ENCODE data around the gene FOXN3.

The FOXN3 gene

DNA sequence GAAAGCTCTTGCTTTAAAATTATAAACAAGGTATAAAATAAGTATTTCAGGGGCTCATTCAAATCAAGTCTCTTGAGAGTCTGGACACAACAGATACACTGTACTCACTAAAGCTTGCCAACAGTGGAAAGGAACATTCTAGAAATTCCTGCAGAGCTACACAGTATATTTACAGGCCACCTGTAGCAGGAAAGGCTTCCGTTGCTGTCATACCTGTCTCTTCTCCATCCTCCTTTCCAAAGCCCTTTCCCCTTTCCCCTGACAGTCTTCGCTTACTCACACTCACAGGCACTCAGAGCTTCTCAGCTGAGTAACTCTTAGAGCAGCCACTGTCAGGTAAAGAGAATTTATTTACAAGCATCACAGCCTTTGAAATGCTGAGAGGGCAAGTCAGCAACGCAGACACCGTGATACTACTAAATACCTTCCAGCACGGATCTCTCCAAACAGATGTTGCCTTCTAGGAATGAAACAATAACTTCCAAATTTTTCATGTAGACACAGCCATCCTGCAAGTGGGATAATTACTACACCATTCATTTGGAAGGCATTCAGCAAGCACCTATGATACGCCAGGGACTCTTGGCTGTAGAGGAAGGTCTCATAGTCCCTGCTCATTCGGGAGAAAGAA is 167.9 kb downstream of the FOXN3 start:
- no peak overlapping the region for H2AK5ac ChIP-seq (ENCODE audit: low read length)
- no peak overlapping the region for H4K8ac ChIP-seq (ENCODE audit: low read depth, low read length)
- H3K18ac ChIP-seq (ENCODE audit: low read length): no peak overlapping the region
- no peak overlapping the region for H3K56ac ChIP-seq (ENCODE audit: low read length)
- H3K4ac ChIP-seq (ENCODE audit: low read depth, low read length): no peak overlapping the region
- H3K79me1 ChIP-seq (ENCODE audit: low read length): peaks cover 14% of the 10 kb centered on the region
- no peak overlapping the region for H3K4me3 ChIP-seq (ENCODE audit: low read length)
- WGBS (ENCODE audit: extremely low coverage, insufficient coverage, low lambda C conversion rate): no CpG with 5 or more reads among the region's 7 CpGs
- peaks cover 8% of the 10 kb centered on the region for H3K79me2 ChIP-seq (ENCODE audit: control insufficient read depth, insufficient read depth, low read length)
- H2BK120ac ChIP-seq (ENCODE audit: low read depth, low read length): no peak overlapping the region
- no peak overlapping the region for H4K5ac ChIP-seq (ENCODE audit: low read length)
- H3K36me3 ChIP-seq (ENCODE audit: control insufficient read depth, insufficient read depth, low read length): no peaks in the 10 kb centered on the region
- H2BK5ac ChIP-seq (ENCODE audit: low read length): no peak overlapping the region
- peaks cover 1% of the 10 kb centered on the region for H3K4me1 ChIP-seq (ENCODE audit: control insufficient read depth, low read depth, low read length)
- H3K23ac ChIP-seq (ENCODE audit: low read length): no peak overlapping the region
- no peak overlapping the region for H3K9ac ChIP-seq (ENCODE audit: low read length)
- no peak overlapping the region for H3K4me2 ChIP-seq (ENCODE audit: low read length)
- H3K27me3 ChIP-seq (ENCODE audit: insufficient read depth, low read length, poor library complexity): no peaks in the 10 kb centered on the region
- peak; percentile 93 for DNase-seq
- no peak overlapping the region for H3K27ac ChIP-seq (ENCODE audit: low read depth, low read length)
- H2BK15ac ChIP-seq (replicated peaks; ENCODE audit: low read depth): no peak overlapping the region

DNA sequence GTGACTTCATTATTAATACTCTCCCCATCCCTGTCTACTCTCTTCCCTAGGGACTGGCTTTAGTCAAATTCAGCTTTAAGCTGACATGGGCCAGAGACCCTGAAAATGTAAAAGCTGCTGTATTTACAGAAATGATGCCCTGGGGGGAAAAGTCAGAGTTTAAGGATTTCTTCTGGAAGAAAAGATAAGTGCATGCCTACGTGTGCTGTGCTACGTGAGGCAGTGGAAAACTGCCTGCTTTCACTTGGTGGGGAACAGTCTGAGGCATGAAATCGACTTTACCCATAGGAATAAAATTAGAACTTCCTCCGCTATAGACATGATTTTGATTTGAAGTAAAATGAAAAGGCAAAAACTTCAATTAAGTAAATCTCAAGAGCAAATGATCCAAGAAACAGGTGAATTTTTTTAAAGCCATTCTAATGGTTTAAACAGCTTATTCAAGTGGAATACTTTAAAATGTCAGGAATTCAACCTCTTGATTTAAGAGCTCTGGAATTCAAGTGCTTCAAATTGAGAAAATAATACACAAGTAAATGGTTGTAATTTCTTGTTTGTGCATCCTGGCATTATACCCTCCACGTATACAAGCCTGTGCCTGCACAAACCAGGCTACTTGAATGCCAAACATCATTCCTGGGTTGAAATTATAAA is 168.5 kb downstream of the FOXN3 start:
- Histone ChIP-seq H3K27ac (ENCODE audit: low read depth, low read length) (no peak overlapping the region), H3K9ac (ENCODE audit: low read length) (no peak overlapping the region), H3K79me1 (ENCODE audit: low read length) (peaks cover 13% of the 10 kb centered on the region), H4K8ac (ENCODE audit: low read depth, low read length) (no peak overlapping the region), H3K4ac (ENCODE audit: low read depth, low read length) (no peak overlapping the region), H3K4me2 (ENCODE audit: low read length) (no peak overlapping the region), H3K4me1 (ENCODE audit: control insufficient read depth, low read depth, low read length) (peaks cover 8% of the 10 kb centered on the region), H2BK5ac (ENCODE audit: low read length) (no peak overlapping the region), H4K5ac (ENCODE audit: low read length) (no peak overlapping the region), H2BK15ac (replicated peaks; ENCODE audit: low read depth) (no peak overlapping the region), H3K36me3 (ENCODE audit: control insufficient read depth, insufficient read depth, low read length) (no peaks in the 10 kb centered on the region), H2BK120ac (ENCODE audit: low read depth, low read length) (no peak overlapping the region), H3K23ac (ENCODE audit: low read length) (no peak overlapping the region), H3K79me2 (ENCODE audit: control insufficient read depth, insufficient read depth, low read length) (peaks cover 8% of the 10 kb centered on the region), H3K56ac (ENCODE audit: low read length) (no peak overlapping the region), H3K27me3 (ENCODE audit: insufficient read depth, low read length, poor library complexity) (no peaks in the 10 kb centered on the region), H3K4me3 (ENCODE audit: low read length) (no peak overlapping the region), H2AK5ac (ENCODE audit: low read length) (no peak overlapping the region), H3K18ac (ENCODE audit: low read length) (peak overlapping the region; percentile 86)
- WGBS (ENCODE audit: extremely low coverage, insufficient coverage, low lambda C conversion rate): no CpG with 5 or more reads among the region's 5 CpGs
- peak; percentile 46 for DNase-seq

DNA sequence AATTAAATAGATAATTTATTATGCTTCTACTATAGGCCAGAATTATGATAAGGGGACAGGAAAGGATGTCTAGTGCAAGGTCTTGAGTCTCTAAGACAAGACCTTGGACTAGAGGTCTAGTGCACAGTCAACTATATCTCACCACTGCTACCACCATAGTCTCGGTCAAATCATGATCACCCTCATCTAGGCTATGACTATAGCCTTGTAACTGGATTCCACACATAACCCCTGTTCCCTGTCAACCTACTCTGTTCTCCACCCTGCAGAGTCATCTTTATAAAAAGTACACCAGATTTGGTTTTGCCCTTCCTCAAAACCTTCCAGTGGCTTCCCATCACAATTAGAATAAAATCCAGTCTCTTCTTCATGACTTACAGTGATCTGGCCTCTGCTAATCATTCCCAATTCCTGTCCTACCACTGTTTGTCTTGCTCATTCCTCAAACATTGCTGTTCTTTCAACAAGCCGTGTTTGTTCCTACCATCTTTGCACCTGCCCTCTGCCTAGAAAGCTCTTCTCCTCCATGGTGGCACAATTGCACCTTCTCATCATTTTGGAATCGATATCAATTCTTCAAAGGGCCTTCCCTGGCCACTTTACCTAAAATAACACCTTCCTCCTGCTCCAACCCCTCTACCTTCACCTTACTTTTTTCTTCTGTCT is 169.4 kb downstream of the FOXN3 start:
- WGBS (ENCODE audit: extremely low coverage, insufficient coverage, low lambda C conversion rate): no CpG with 5 or more reads among the region's 3 CpGs
- Histone ChIP-seq H2AK5ac (ENCODE audit: low read length) (no peak overlapping the region), H3K23ac (ENCODE audit: low read length) (no peak overlapping the region), H4K8ac (ENCODE audit: low read depth, low read length) (no peak overlapping the region), H2BK5ac (ENCODE audit: low read length) (no peak overlapping the region), H4K5ac (ENCODE audit: low read length) (no peak overlapping the region), H3K18ac (ENCODE audit: low read length) (no peak overlapping the region), H3K4ac (ENCODE audit: low read depth, low read length) (no peak overlapping the region), H3K27ac (ENCODE audit: low read depth, low read length) (no peak overlapping the region), H3K56ac (ENCODE audit: low read length) (no peak overlapping the region), H3K79me2 (ENCODE audit: control insufficient read depth, insufficient read depth, low read length) (peaks cover 11% of the 10 kb centered on the region), H2BK15ac (replicated peaks; ENCODE audit: low read depth) (no peak overlapping the region), H3K9ac (ENCODE audit: low read length) (no peak overlapping the region), H3K4me1 (ENCODE audit: control insufficient read depth, low read depth, low read length) (peaks cover 16% of the 10 kb centered on the region), H3K36me3 (ENCODE audit: control insufficient read depth, insufficient read depth, low read length) (no peaks in the 10 kb centered on the region), H3K27me3 (ENCODE audit: insufficient read depth, low read length, poor library complexity) (no peaks in the 10 kb centered on the region), H3K4me2 (ENCODE audit: low read length) (no peak overlapping the region), H3K4me3 (ENCODE audit: low read length) (no peak overlapping the region), H3K79me1 (ENCODE audit: low read length) (peaks cover 14% of the 10 kb centered on the region), H2BK120ac (ENCODE audit: low read depth, low read length) (no peak overlapping the region)
- DNase-seq: no peak

DNA sequence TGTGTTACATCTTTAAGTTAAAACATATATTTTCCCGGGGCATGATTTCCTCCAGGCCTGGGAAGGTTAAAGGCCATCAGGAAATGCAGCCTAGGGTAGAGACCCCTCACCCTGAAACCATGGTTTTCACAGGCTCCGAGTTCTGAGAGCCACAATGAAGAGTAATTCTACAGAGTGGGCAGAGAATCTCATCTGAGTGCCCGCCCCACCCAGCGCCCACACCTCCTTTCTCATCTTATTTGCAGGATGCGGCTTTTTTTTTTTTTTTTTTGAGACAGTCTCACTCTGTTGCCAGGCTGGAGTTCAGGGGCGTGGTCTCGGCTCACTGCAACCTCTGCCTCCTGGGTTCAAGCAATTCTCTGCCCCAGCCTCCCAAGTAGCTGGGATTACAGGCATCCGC is 170.7 kb downstream of the FOXN3 start:
- Histone ChIP-seq H4K8ac (ENCODE audit: low read depth, low read length) (no peak overlapping the region), H3K18ac (ENCODE audit: low read length) (no peak overlapping the region), H2BK15ac (replicated peaks; ENCODE audit: low read depth) (no peak overlapping the region), H3K4me2 (ENCODE audit: low read length) (no peak overlapping the region), H4K5ac (ENCODE audit: low read length) (no peak overlapping the region), H3K36me3 (ENCODE audit: control insufficient read depth, insufficient read depth, low read length) (no peaks in the 10 kb centered on the region), H3K79me1 (ENCODE audit: low read length) (peaks cover 14% of the 10 kb centered on the region), H3K23ac (ENCODE audit: low read length) (no peak overlapping the region), H2AK5ac (ENCODE audit: low read length) (no peak overlapping the region), H3K27me3 (ENCODE audit: insufficient read depth, low read length, poor library complexity) (no peaks in the 10 kb centered on the region), H3K4me3 (ENCODE audit: low read length) (no peak overlapping the region), H3K4ac (ENCODE audit: low read depth, low read length) (no peak overlapping the region), H3K79me2 (ENCODE audit: control insufficient read depth, insufficient read depth, low read length) (peaks cover 11% of the 10 kb centered on the region), H3K4me1 (ENCODE audit: control insufficient read depth, low read depth, low read length) (peaks cover 16% of the 10 kb centered on the region), H2BK120ac (ENCODE audit: low read depth, low read length) (no peak overlapping the region), H3K56ac (ENCODE audit: low read length) (no peak overlapping the region), H2BK5ac (ENCODE audit: low read length) (no peak overlapping the region), H3K27ac (ENCODE audit: low read depth, low read length) (no peak overlapping the region), H3K9ac (ENCODE audit: low read length) (no peak overlapping the region)
- no peak for DNase-seq
- no CpG with 5 or more reads among the region's 8 CpGs for WGBS (ENCODE audit: extremely low coverage, insufficient coverage, low lambda C conversion rate)

DNA sequence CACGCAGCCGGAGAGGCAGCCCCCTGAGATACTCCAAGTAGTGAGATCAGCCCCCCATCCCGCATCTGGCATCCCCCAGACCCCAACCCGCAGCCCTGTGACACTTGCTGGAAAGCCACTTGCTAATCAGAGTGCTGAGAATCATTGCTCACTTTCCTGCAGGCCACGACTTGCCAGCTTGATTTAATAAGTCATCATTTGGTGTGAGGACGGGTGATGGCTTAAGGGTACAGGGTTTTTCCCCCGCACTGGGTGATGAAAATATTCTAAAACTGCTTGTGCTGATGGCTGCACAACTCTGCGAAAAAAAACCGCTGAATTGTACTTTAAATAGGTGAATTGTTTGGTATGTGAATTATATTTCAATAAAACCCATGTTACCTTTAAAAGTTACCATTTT is 171.2 kb downstream of the FOXN3 start:
- Histone ChIP-seq H3K27me3 (ENCODE audit: insufficient read depth, low read length, poor library complexity) (no peaks in the 10 kb centered on the region), H3K79me2 (ENCODE audit: control insufficient read depth, insufficient read depth, low read length) (peaks cover 13% of the 10 kb centered on the region), H2AK5ac (ENCODE audit: low read length) (no peak overlapping the region), H3K23ac (ENCODE audit: low read length) (no peak overlapping the region), H3K27ac (ENCODE audit: low read depth, low read length) (no peak overlapping the region), H3K4me2 (ENCODE audit: low read length) (no peak overlapping the region), H3K9ac (ENCODE audit: low read length) (no peak overlapping the region), H4K8ac (ENCODE audit: low read depth, low read length) (no peak overlapping the region), H3K56ac (ENCODE audit: low read length) (no peak overlapping the region), H3K4me1 (ENCODE audit: control insufficient read depth, low read depth, low read length) (peaks cover 16% of the 10 kb centered on the region), H3K36me3 (ENCODE audit: control insufficient read depth, insufficient read depth, low read length) (no peaks in the 10 kb centered on the region), H2BK120ac (ENCODE audit: low read depth, low read length) (no peak overlapping the region), H3K4me3 (ENCODE audit: low read length) (no peak overlapping the region), H3K18ac (ENCODE audit: low read length) (no peak overlapping the region), H3K79me1 (ENCODE audit: low read length) (peaks cover 12% of the 10 kb centered on the region), H4K5ac (ENCODE audit: low read length) (no peak overlapping the region), H2BK15ac (replicated peaks; ENCODE audit: low read depth) (no peak overlapping the region), H2BK5ac (ENCODE audit: low read length) (no peak overlapping the region), H3K4ac (ENCODE audit: low read depth, low read length) (no peak overlapping the region)
- no peak for DNase-seq
- WGBS (ENCODE audit: extremely low coverage, insufficient coverage, low lambda C conversion rate): no CpG with 5 or more reads among the region's 9 CpGs
